Measurements from ENCODE around the gene KLRC3. TPM values are rescaled to one million over a fixed set of nuclear protein-coding genes. Genes with fewer than 3 reads are reported as not detected.
"Not testable (repeated sequence)": the region's sequence is repeated elsewhere in the genome, so short reads cannot be mapped to it uniquely, and the experiment has no call there.

KLRC3 gene
- total RNA-seq, 1 experiment from 2014 or later = not detected

DNA sequence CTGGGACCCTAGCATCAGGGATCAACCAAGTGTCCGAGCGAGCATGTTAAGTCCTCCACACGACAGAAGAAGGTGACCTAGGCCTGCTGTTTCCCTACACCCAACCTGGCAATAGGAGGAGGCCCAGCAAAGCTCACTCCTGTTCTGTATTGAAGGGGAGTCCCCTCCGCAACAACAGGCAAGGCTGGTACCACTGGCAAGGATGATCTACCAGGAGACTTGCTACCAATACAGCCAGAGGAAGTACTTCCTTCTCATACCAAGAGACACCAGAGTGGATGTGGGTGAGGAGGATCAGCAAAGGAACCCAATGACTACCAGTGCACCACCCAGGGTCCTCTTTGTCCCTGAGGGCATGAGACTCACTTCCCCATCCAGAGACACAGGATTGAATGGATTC lies 27.8 kb upstream of the KLRC3 start:
- no peak overlapping the region for H3K4me2 ChIP-seq (ENCODE audit: low read depth, low read length, poor library complexity, severe bottlenecking)
- H3K9me3 ChIP-seq (ENCODE audit: low read length) = no peaks in the 10 kb centered on the region
- no peaks in the 10 kb centered on the region for H3K9me2 ChIP-seq (replicated peaks; ENCODE audit: insufficient read depth, low read length)
- no peaks in the 10 kb centered on the region for H3K27me3 ChIP-seq (ENCODE audit: low read length)
- no peak overlapping the region for H2AFZ ChIP-seq (ENCODE audit: low read length)
- H3K9ac ChIP-seq (ENCODE audit: low read length) = no peak overlapping the region
- H3K79me2 ChIP-seq (ENCODE audit: low read length) = no peaks in the 10 kb centered on the region
- H3K4me1 ChIP-seq (ENCODE audit: low read length) = no peaks in the 10 kb centered on the region
- H4K20me1 ChIP-seq (ENCODE audit: insufficient read depth, low read depth, low read length) = no peaks in the 10 kb centered on the region
- no peaks in the 10 kb centered on the region for H3K36me3 ChIP-seq (ENCODE audit: insufficient read depth, low read length)
- DNase-seq = no peak
- H3K4me3 ChIP-seq (ENCODE audit: low read length) = no peak overlapping the region
- H3K27ac ChIP-seq (ENCODE audit: low read length) = no peak overlapping the region

GRCh38 chr12:10446052-10446451 lies 25.7 kb upstream of the KLRC3 start:
- H3K9ac ChIP-seq (ENCODE audit: low read length); H3K27ac ChIP-seq (ENCODE audit: low read length); H3K4me2 ChIP-seq (ENCODE audit: low read depth, low read length, poor library complexity, severe bottlenecking); H3K4me3 ChIP-seq (ENCODE audit: low read length); DNase-seq; H3K9me3 ChIP-seq (ENCODE audit: low read length); H3K9me2 ChIP-seq (replicated peaks; ENCODE audit: insufficient read depth, low read length); H3K4me1 ChIP-seq (ENCODE audit: low read length); H3K36me3 ChIP-seq (ENCODE audit: insufficient read depth, low read length); H3K27me3 ChIP-seq (ENCODE audit: low read length); H2AFZ ChIP-seq (ENCODE audit: low read length); H3K79me2 ChIP-seq (ENCODE audit: low read length); H4K20me1 ChIP-seq (ENCODE audit: insufficient read depth, low read depth, low read length): not testable (repeated sequence)

- not testable (repeated sequence) for H3K4me1 ChIP-seq (ENCODE audit: low read length); DNase-seq; H3K36me3 ChIP-seq (ENCODE audit: insufficient read depth, low read length); H3K4me3 ChIP-seq (ENCODE audit: low read length); H3K27me3 ChIP-seq (ENCODE audit: low read length); H3K27ac ChIP-seq (ENCODE audit: low read length); H3K9ac ChIP-seq (ENCODE audit: low read length); H3K79me2 ChIP-seq (ENCODE audit: low read length); H3K9me2 ChIP-seq (replicated peaks; ENCODE audit: insufficient read depth, low read length); H2AFZ ChIP-seq (ENCODE audit: low read length); H3K9me3 ChIP-seq (ENCODE audit: low read length); H4K20me1 ChIP-seq (ENCODE audit: insufficient read depth, low read depth, low read length); H3K4me2 ChIP-seq (ENCODE audit: low read depth, low read length, poor library complexity, severe bottlenecking)
These were observed 20.7 kb upstream of the KLRC3 start for GRCh38 chr12:10441144-10441543.

GRCh38 chr12:10439608-10440274 lies 19.3 kb upstream of the KLRC3 start:
- H3K27ac ChIP-seq (ENCODE audit: low read length); H3K9me3 ChIP-seq (ENCODE audit: low read length); H3K9me2 ChIP-seq (replicated peaks; ENCODE audit: insufficient read depth, low read length); H3K79me2 ChIP-seq (ENCODE audit: low read length); H3K36me3 ChIP-seq (ENCODE audit: insufficient read depth, low read length); H4K20me1 ChIP-seq (ENCODE audit: insufficient read depth, low read depth, low read length); H3K27me3 ChIP-seq (ENCODE audit: low read length); H3K4me1 ChIP-seq (ENCODE audit: low read length); H3K4me2 ChIP-seq (ENCODE audit: low read depth, low read length, poor library complexity, severe bottlenecking); DNase-seq; H3K4me3 ChIP-seq (ENCODE audit: low read length); H3K9ac ChIP-seq (ENCODE audit: low read length); H2AFZ ChIP-seq (ENCODE audit: low read length): not testable (repeated sequence)

GRCh38 chr12:10437601-10438000 lies 17.2 kb upstream of the KLRC3 start:
- H3K79me2 ChIP-seq (ENCODE audit: low read length); H3K9ac ChIP-seq (ENCODE audit: low read length); H3K9me3 ChIP-seq (ENCODE audit: low read length); H3K9me2 ChIP-seq (replicated peaks; ENCODE audit: insufficient read depth, low read length); H4K20me1 ChIP-seq (ENCODE audit: insufficient read depth, low read depth, low read length); H2AFZ ChIP-seq (ENCODE audit: low read length); H3K4me3 ChIP-seq (ENCODE audit: low read length); H3K4me2 ChIP-seq (ENCODE audit: low read depth, low read length, poor library complexity, severe bottlenecking); H3K4me1 ChIP-seq (ENCODE audit: low read length); H3K27me3 ChIP-seq (ENCODE audit: low read length); DNase-seq; H3K27ac ChIP-seq (ENCODE audit: low read length); H3K36me3 ChIP-seq (ENCODE audit: insufficient read depth, low read length): not testable (repeated sequence)

DNA sequence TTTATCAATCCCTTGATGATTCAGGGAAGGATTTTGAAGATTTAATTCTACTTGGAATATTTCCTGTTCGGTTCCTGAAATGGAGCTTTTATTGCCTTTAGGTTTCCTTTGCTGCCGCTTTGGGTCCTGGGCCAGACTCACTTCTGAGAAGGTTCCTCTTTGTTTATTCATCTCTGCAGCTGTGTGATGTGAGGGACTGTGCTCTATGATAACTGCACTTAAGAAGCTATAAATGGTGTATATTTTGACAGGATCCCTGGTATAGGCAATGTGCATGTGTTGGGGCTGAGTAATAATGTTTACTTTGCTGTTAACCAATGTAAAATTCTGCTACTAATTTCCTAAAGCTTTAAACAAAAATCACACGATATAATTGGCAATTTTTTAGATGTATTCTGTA lies 15.4 kb upstream of the KLRC3 start, which contains the start of gene KLRC2:
Gene KLRC2, minus strand, starts transcription at position 195 of the 400 bp plus-strand sequence. Its CDS starts 24 bp downstream, at position 171.
- not testable (repeated sequence) for H3K27ac ChIP-seq (ENCODE audit: low read length); H2AFZ ChIP-seq (ENCODE audit: low read length); H3K36me3 ChIP-seq (ENCODE audit: insufficient read depth, low read length); H3K9ac ChIP-seq (ENCODE audit: low read length); H4K20me1 ChIP-seq (ENCODE audit: insufficient read depth, low read depth, low read length); H3K4me3 ChIP-seq (ENCODE audit: low read length); H3K4me1 ChIP-seq (ENCODE audit: low read length); H3K9me3 ChIP-seq (ENCODE audit: low read length); H3K27me3 ChIP-seq (ENCODE audit: low read length); H3K9me2 ChIP-seq (replicated peaks; ENCODE audit: insufficient read depth, low read length); H3K79me2 ChIP-seq (ENCODE audit: low read length); H3K4me2 ChIP-seq (ENCODE audit: low read depth, low read length, poor library complexity, severe bottlenecking); DNase-seq

GRCh38 chr12:10430623-10431022 lies 10.2 kb upstream of the KLRC3 start:
- H3K4me2 ChIP-seq (ENCODE audit: low read depth, low read length, poor library complexity, severe bottlenecking); H3K36me3 ChIP-seq (ENCODE audit: insufficient read depth, low read length): not testable (repeated sequence)

DNA sequence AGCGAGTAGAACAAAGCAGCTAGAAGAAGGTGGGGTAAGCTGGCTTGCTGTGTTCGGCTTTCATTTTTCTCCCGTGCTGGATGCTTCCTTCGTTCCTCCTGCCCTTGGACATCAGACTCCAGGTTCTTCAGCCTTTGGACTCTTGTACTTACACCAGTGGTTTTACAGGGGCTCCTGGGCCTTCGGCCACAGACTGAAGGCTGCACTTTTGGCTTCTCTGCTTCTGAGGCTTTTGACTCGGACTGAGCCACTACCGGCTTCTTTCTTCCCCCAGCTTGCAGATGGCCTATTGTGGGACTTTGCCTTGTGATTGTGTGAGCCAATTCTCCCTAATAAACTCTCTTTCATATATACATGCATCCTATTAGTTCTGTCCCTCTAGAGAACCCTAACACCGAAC lies 5.5 kb upstream of the KLRC3 start:
- H3K9ac ChIP-seq (ENCODE audit: low read length); H2AFZ ChIP-seq (ENCODE audit: low read length); H4K20me1 ChIP-seq (ENCODE audit: insufficient read depth, low read depth, low read length); H3K4me3 ChIP-seq (ENCODE audit: low read length); DNase-seq; H3K79me2 ChIP-seq (ENCODE audit: low read length); H3K27me3 ChIP-seq (ENCODE audit: low read length); H3K4me2 ChIP-seq (ENCODE audit: low read depth, low read length, poor library complexity, severe bottlenecking); H3K27ac ChIP-seq (ENCODE audit: low read length); H3K9me2 ChIP-seq (replicated peaks; ENCODE audit: insufficient read depth, low read length); H3K4me1 ChIP-seq (ENCODE audit: low read length); H3K9me3 ChIP-seq (ENCODE audit: low read length); H3K36me3 ChIP-seq (ENCODE audit: insufficient read depth, low read length): not testable (repeated sequence)

More at GRCh38 chr12:10430623-10431022, 10.2 kb upstream of the KLRC3 start:
- not testable (repeated sequence) for H3K9me3 ChIP-seq (ENCODE audit: low read length); DNase-seq; H3K4me3 ChIP-seq (ENCODE audit: low read length); H3K27me3 ChIP-seq (ENCODE audit: low read length); H3K27ac ChIP-seq (ENCODE audit: low read length); H3K79me2 ChIP-seq (ENCODE audit: low read length); H2AFZ ChIP-seq (ENCODE audit: low read length); H4K20me1 ChIP-seq (ENCODE audit: insufficient read depth, low read depth, low read length); H3K4me1 ChIP-seq (ENCODE audit: low read length); H3K9ac ChIP-seq (ENCODE audit: low read length); H3K9me2 ChIP-seq (replicated peaks; ENCODE audit: insufficient read depth, low read length)

Measured in Karpas-422 (cell line).